ENCODE data around the gene CUL3. TPM values are rescaled to one million over a fixed set of nuclear protein-coding genes. Genes with fewer than 3 reads are reported as not detected.

The CUL3 gene
- total and polyA plus RNA-seq, 2 of the 8 experiments (the other 6 are each of a cell fraction or from before 2014, with no cell fraction given) = 28.5 to 113 TPM

DNA sequence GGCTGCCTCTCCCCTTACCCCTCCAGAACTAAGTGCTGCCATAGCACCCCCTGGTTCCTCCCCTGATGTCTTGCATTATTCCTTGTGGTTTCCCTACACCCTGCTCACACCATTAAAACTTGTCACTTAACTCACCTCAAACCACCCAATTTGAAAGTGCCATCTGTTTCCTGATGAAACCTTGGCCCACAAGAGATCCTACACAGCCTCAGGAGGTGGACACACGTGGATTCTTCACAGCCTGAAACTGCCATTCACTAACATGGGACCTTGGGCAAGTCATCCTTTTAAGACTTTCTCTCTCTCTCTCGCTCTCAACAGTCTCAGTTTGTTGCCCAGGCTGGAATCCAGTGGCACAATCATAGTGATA, 155.7 kb downstream of the CUL3 start (continued):
- TF ChIP-seq, protein P1, sequence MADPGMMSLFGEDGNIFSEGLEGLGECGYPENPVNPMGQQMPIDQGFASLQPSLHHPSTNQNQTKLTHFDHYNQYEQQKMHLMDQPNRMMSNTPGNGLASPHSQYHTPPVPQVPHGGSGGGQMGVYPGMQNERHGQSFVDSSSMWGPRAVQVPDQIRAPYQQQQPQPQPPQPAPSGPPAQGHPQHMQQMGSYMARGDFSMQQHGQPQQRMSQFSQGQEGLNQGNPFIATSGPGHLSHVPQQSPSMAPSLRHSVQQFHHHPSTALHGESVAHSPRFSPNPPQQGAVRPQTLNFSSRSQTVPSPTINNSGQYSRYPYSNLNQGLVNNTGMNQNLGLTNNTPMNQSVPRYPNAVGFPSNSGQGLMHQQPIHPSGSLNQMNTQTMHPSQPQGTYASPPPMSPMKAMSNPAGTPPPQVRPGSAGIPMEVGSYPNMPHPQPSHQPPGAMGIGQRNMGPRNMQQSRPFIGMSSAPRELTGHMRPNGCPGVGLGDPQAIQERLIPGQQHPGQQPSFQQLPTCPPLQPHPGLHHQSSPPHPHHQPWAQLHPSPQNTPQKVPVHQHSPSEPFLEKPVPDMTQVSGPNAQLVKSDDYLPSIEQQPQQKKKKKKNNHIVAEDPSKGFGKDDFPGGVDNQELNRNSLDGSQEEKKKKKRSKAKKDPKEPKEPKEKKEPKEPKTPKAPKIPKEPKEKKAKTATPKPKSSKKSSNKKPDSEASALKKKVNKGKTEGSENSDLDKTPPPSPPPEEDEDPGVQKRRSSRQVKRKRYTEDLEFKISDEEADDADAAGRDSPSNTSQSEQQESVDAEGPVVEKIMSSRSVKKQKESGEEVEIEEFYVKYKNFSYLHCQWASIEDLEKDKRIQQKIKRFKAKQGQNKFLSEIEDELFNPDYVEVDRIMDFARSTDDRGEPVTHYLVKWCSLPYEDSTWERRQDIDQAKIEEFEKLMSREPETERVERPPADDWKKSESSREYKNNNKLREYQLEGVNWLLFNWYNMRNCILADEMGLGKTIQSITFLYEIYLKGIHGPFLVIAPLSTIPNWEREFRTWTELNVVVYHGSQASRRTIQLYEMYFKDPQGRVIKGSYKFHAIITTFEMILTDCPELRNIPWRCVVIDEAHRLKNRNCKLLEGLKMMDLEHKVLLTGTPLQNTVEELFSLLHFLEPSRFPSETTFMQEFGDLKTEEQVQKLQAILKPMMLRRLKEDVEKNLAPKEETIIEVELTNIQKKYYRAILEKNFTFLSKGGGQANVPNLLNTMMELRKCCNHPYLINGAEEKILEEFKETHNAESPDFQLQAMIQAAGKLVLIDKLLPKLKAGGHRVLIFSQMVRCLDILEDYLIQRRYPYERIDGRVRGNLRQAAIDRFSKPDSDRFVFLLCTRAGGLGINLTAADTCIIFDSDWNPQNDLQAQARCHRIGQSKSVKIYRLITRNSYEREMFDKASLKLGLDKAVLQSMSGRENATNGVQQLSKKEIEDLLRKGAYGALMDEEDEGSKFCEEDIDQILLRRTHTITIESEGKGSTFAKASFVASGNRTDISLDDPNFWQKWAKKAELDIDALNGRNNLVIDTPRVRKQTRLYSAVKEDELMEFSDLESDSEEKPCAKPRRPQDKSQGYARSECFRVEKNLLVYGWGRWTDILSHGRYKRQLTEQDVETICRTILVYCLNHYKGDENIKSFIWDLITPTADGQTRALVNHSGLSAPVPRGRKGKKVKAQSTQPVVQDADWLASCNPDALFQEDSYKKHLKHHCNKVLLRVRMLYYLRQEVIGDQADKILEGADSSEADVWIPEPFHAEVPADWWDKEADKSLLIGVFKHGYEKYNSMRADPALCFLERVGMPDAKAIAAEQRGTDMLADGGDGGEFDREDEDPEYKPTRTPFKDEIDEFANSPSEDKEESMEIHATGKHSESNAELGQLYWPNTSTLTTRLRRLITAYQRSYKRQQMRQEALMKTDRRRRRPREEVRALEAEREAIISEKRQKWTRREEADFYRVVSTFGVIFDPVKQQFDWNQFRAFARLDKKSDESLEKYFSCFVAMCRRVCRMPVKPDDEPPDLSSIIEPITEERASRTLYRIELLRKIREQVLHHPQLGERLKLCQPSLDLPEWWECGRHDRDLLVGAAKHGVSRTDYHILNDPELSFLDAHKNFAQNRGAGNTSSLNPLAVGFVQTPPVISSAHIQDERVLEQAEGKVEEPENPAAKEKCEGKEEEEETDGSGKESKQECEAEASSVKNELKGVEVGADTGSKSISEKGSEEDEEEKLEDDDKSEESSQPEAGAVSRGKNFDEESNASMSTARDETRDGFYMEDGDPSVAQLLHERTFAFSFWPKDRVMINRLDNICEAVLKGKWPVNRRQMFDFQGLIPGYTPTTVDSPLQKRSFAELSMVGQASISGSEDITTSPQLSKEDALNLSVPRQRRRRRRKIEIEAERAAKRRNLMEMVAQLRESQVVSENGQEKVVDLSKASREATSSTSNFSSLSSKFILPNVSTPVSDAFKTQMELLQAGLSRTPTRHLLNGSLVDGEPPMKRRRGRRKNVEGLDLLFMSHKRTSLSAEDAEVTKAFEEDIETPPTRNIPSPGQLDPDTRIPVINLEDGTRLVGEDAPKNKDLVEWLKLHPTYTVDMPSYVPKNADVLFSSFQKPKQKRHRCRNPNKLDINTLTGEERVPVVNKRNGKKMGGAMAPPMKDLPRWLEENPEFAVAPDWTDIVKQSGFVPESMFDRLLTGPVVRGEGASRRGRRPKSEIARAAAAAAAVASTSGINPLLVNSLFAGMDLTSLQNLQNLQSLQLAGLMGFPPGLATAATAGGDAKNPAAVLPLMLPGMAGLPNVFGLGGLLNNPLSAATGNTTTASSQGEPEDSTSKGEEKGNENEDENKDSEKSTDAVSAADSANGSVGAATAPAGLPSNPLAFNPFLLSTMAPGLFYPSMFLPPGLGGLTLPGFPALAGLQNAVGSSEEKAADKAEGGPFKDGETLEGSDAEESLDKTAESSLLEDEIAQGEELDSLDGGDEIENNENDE (IDR thresholded peaks at IDR 0.05; ENCODE audit: insufficient replicate concordance, low read length) = no peak
- TF ChIP-seq, protein P2, sequence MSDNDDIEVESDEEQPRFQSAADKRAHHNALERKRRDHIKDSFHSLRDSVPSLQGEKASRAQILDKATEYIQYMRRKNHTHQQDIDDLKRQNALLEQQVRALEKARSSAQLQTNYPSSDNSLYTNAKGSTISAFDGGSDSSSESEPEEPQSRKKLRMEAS (IDR thresholded peaks at IDR 0.05) = no peak
- no peak for TF ChIP-seq FOSL1 (IDR thresholded peaks at IDR 0.05; ENCODE audit: insufficient read depth, low read depth, low read length)
- TF ChIP-seq RNF2 (IDR thresholded peaks at IDR 0.05; ENCODE audit: borderline replicate concordance, low read depth, low read length, missing control alignments, poor library complexity, severe bottlenecking) = no peak

All from H1 (cell line).